Stimulated activated CD4-positive, alpha-beta T cell treated with anti-CD3 and anti-CD28 coated beads, Interleukin-4, amount 100 ng/mL, for 24 hours (primary cell): ENCODE data around the gene PGRMC1.
"Not testable (repeated sequence)": the region's sequence is repeated elsewhere in the genome, so short reads cannot be mapped to it uniquely, and the experiment has no call there.

Experiments
- DNase-seq: peaks from one replicate; pipeline ENCODE4 v3.0.0-alpha.2; 2020

PGRMC1 gene

DNA sequence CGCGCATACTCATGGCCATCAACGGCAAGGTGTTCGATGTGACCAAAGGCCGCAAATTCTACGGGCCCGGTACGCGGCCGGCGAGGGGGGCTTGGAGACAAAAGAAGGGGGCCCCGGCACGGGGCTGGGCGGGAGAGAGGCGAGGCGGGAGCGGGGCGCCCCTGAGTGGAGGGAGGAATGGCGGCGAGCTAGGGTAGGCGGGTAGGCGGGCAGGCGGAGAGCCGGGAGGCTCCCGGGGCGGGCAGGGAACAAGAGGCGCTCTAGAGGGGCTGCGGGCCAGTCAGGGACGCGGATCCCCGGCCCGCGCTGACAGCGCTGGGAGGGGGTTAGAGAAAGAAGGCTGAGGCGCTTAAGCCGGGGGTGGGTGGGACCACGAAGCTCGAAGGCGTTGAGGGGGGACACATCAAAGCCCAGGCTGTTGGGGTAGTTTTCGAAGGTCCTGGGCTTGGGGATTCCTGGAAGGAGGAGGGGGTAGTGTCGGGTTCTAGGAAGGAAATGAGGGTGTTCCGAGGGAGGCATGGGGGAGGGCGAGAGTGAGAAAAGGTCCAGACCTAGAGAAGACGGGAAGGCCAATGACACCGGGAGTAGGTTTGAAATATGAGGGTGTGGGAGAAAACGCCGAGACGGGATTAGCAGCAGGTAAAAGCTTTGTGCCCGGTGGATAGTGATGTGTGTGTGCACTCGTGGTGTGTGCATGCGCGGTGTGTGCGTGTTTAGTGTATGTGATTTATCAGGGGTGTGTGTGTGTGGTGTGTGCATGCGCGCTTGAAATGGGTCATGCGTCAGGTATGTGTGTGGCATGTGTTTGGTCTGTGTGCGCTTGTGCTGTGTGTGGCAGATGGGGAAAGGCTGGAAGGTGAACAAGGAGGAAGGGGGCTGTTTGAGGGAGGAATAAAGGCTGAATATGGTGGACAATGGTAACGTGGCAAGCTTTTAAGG lies 807 bp downstream of the PGRMC1 start:
- peak; percentile 28 for DNase-seq

DNA sequence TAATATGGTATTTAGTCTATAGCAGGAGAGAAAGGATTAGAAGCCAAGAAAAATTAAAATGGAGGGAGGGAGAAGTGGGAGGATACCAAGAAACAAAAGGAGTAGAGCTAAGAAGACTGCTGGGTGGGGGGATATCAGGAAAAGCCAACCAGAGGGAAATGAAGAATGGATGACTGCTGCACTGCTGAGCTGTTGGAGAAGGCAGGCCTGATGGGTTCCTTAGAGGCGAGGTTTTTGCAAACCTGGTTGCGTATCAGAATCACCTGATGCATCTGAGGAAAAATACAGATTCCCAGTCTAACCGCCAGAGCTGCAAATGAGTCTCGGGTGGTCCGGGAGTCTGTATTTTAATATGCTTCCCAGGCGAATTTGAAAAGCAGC lies 1.5 kb downstream of the PGRMC1 start:
- DNase-seq, result no peak

DNA sequence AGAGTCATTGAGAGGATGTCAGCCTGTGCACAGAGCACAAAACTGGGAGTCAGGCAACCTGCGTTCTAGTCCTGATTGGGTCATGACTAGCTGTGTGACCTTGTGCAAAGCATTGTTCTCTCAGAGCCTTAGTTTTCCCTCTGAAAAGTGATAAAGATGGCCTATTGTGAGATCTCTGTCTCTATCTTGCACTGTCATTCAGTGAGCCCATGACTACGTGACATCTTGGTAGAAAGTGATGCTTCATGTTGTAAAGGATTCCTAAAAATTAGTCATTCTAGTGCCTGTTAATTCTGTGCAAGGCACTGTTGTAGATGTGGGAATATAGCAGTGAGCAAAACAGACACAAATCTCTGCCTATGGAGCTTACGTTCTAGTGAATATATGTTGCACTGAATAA lies 2.5 kb downstream of the PGRMC1 start:
- DNase-seq, result no peak

DNA sequence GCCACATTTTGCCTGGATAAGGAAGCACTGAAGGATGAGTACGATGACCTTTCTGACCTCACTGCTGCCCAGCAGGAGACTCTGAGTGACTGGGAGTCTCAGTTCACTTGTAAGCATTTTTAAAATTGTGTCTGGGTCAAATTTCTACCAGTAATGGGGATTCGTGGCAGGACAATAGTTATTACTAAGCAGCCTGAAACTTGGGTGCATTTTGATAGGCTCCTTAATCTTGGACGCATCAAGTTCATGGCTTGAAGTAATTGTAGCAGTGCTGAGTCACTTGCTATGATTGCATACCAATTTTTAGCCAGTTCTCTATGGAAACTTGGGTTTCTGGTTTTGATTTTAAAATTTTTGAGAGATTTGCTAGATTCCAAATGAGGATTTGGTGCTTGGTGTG lies 4.3 kb downstream of the PGRMC1 start:
- DNase-seq, result no peak

DNA sequence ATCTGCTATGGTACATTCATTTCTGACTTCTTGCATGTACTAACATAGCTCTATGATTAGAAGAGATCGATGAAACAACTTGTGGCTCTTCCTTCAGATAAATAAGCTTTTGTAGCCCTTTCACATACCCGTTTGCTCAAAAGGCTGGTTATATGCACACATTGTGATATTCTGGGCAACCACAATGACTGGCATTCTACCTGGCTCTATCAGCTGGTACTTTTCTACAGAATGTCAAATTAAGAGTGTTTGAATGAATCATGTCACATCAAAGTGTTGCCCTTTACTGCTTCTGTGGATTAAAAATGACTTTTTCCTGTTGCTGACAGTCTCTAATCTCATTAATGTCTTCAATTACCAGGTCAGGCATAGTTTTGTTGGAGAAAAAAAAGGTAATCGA lies 11.6 kb downstream of the PGRMC1 start:
- DNase-seq, result no peak

DNA sequence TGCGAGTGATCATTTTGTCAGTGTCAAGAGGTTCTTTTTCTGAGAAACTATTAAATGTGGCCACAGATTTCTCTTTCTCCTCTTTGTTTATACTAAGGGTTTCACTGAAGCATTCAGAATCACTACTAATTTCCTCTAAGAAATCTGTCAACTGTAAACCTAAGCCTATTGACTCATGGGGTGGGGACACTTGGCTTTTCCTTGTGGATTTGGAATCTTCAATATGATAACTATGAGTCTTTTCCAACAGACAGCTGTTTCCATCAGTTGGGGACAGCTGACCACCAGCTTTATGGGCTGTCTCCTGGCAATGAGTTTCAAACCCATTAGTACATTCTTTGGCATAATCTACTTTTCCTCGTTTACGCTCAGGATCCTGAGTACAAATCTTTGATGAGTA lies 13.8 kb downstream of the PGRMC1 start:
- DNase-seq, result no peak

DNA sequence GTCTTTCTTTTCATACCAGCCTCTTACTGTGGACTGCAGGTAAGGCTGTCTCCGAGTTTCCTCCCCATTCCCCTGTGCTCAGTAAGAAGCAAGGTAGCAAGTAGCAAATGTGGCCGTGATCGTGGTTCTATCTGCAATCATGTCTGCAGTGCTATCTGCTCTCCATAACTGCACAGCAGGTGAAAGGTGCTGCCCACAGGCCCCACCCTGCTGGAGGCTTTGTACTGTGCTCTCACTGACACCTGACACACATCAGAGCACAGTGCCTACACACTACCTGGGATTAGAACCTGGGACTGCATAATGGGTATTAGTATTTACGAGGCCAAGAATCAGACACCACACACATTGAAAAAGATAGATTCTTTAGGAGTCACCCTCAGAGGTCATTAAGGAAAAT lies 15.3 kb downstream of the PGRMC1 start:
- no peak for DNase-seq

DNA sequence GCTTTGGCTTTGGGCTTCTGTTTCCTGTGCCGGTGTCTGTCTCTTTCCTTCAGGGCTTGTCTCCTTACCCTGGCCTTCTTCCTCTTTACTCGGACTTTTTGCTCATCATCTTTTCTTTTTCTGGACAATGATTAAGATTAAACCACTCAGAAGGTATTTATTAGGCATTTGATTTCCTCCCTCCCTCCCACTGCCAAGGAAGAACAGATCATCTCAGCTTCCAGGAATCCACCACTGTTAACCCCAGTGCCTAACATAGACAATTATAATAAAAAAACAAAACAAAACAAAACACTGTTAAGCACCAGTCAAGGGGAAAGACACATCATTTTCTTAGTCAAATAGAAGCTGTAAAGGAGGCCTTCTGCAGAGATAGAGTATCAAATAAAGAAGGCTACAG lies 16.6 kb downstream of the PGRMC1 start:
- DNase-seq, result no peak

DNA sequence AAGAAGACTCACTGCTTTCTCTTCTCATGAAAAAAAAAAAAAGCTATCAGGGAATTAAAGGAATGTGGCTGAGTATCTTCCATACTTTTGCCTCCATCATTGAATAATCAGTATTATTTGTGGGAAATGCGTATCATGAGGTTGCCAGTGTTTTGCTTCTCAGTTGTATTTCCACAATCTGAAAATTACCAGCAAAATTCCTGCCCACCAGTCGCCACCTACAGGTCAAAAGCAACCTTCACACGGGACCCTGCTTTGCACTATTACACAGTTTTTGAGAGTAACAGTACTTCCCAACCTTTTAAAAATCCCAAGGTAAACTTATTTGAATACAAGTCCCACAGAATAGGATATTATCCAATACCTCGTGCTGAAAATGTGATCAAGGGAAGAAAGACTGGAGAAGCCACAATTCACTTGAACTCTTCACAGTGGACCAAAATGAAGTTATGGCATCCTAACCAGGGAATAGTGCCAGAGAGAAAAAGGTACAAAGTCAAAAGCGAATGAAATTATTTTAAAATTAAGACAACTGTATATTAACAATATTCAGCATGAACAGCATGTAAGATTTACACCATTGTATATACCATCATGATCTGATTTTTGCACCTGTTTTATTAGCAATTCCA lies 30.4 kb downstream of the PGRMC1 start:
- peak; percentile 4 for DNase-seq

DNA sequence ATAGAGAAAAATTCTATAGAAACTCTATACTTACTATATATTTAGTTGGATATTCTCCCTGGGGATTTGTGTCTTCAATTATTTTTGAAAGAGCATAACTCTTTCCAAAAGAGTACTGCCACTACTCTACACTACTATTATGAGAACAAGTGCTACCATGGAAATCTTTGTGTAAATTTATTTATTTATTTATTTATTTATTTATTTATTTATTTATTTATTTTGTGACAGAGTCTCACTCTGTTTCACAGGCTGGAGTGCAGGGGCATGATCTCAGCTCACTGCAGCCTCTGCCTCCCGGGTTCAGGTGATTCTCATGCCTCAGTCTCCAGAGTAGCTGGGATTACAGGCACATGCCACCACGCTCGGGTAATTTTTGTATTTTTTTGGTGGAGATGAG lies 31.0 kb downstream of the PGRMC1 start:
- not testable (repeated sequence) for DNase-seq

DNA sequence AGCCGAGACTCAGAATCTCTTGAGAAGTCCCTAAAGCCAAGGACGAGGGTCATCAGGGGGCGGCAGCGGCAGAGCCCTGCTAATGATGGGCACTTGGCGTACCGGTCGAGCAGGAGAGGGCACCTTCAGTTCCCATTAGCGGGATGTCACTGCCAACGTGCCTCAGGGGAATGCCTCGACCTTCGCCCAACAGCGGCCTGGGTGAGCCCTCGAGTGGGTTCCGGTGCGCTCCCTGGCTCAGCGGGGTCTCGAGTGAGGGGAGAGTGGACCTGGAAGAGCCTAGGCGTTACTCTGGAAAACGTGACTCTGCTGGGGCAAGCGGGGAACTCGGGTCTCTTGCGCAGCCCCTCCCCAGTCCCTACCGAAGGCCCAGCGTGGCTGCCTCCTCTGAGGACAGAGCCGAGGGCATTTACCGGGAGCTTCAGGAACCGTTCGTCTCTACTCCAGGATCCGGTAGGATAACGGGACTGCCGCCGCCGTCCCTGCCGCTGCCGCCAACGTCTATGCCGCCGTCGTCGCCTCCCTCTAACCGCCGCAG lies 36.9 kb downstream of the PGRMC1 start:
- DNase-seq, result no peak

DNA sequence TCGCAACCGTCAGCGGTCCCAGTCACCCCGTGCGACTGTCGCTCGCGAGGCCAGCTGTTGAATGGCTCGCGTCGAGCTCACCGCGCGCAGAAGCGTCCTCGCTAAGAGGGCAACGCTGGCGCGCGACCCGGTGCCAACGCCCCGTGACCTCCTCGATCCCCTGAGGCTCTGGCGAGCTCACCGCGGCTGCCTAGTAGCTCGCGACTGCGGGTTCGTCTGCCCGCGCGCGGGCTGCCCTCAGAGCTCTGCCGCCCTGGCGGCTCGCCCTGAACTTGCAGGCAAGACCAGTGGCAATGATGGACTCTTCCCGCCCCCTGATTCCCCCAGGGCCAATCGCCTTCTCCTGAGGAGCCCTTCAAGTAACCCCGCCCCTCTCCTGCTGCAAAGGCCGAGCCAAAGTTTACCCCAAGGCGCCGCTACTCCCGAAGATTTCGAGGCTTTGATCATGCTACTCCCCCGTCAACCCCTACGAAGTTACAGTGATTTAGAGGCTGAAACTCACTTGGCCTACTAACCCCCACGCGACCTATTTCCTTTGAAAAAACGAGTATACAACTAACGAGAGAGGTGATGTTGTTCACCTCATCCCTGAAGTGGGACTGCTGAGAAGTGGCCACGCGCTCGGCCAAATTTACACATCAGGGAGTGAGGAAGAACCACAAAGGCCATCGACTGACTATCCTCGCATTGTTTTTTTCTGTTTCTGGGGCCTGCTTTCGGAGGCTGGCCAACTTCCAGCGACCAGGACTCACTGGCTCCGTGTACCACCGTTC lies 37.5 kb downstream of the PGRMC1 start:
- DNase-seq, result peak; percentile 44

DNA sequence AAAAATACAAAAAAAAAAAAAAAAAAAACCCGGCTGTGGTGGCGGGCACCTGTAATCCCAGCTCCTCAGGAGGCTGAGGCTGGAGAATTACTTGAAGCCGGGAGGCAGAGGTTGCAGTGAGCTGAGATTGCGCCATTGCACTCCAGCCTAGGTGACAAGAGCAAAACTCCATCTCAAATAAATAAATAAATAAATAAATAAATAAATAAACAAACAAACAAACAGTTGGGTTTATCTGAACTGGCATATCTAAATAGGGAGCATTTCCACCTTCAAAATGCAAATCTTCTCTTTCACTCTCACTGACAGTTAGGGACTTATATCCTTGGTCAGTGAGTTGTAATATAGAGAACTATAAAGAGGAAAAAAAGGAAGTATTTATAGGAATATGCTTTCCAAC lies 46.3 kb downstream of the PGRMC1 start:
- not testable (repeated sequence) for DNase-seq

DNA sequence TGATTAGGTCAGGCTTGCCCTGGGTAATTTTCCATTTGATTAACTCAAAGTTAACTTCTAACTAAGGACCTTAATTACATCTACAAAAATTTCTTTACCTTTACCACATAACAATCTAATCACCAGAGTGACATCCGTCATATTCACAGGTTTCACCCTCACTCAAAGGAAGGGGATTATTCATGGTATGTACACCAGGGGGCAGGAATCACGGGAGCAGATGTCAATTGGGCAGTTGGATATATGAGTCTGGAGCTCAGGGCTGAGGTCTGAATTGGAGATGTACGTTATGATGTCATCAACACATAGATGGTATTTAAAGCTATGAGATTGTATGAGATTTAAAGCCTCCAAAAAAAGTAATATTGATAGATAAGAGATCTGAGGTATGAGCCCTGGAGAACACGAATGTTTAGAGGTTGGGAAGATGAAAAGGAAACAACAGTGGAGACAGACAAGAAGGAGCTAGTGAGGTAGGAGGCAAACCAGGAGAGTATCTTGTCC lies 52.9 kb downstream of the PGRMC1 start:
- DNase-seq, result no peak

DNA sequence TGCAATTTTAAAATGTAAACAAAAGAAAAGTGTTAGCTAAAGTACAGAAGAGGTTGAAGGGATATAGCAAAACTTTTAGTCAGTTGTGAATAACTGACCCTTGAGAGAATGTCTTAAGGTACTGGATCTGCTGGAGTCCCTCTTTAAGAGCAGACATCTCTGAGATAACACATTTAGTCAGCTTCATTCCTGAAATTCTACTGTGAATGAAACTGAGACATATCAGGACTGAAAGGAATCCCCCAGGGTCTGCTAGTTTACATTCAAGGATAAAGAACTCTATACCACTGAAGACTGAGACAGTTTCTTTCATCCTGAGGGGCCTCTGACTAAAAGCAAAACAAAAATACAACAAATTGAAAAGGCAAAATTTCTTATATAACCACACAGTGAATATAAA lies 54.4 kb downstream of the PGRMC1 start:
- DNase-seq, result no peak

DNA sequence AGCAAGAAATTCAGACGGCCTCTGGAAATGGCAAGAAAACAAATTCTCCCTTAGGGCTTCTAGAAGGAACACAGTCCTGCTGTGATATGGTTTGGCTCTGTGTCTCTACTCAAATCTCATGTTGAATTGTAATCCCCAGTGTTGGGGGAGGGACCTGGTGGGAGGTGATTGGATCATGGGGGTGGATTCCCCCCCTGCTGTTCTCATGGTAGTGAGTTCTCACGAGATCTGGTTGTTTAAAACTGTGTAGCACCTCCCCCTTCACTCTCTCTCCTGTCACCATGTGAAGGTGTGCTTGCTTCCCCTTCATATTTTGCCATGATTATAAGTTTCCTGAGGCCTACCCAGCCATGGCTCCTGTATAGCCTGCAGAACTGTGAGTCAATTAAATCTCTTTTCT lies 55.2 kb downstream of the PGRMC1 start:
- DNase-seq, result not testable (repeated sequence)

DNA sequence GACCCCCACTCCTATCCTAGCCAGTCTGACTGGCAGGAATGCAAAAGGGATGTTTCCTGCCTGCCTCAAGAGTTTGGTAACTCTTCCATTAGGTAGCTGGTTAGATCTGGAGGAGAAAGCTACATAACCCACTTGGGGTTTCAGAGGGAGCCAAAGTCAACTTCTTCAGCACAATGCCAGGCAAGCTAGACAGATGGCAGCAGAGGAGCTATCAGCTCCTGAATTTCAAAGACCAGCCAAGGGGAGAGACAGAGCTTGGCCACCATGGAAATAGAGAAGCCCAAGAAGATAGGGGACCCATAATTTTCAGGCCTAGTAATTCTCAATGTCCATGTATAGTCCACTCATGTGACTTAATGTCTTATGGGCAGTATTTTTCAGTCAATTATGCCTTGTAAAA lies 56.4 kb downstream of the PGRMC1 start:
- DNase-seq, result no peak
